HEK293 (cell line): ENCODE measurements around the gene CCDC9B.

Experiments
- ATF2 ChIP-seq: fragments of 450-650 bp; formaldehyde crosslinking; IDR thresholded peaks from 2 replicates; pipeline ENCODE4 v1.5.1; 2016; ENCODE audit warnings: missing biosample characterization, missing genetic modification characterization, low read depth
- CTCF ChIP-seq: fragments of 450-650 bp; formaldehyde crosslinking; IDR thresholded peaks from 2 replicates; pipeline ENCODE4 v1.5.1; 2016; ENCODE audit warnings: missing biosample characterization, missing genetic modification characterization
- GLI4 ChIP-seq: fragments of 450-650 bp; formaldehyde crosslinking; IDR thresholded peaks from 2 replicates; pipeline ENCODE4 v1.5.1; 2016; ENCODE audit warnings: missing biosample characterization, missing genetic modification characterization
- KLF1 ChIP-seq: fragments of 450-650 bp; formaldehyde crosslinking; IDR thresholded peaks from 2 replicates; pipeline ENCODE4 v1.5.1; 2016; ENCODE audit warnings: missing biosample characterization, missing genetic modification characterization
- PRDM4 ChIP-seq: fragments of 450-650 bp; formaldehyde crosslinking; IDR thresholded peaks from 2 replicates; pipeline ENCODE4 v1.5.1; 2017; ENCODE audit warnings: missing biosample characterization, missing genetic modification characterization
- SP2 ChIP-seq: fragments of 450-650 bp; formaldehyde crosslinking; IDR thresholded peaks from 2 replicates; pipeline ENCODE4 v1.5.1; 2016; ENCODE audit warnings: missing biosample characterization, missing genetic modification characterization
- ZNF10 ChIP-seq: fragments of 450-650 bp; formaldehyde crosslinking; IDR thresholded peaks from 2 replicates; pipeline ENCODE4 v1.5.1; 2017; ENCODE audit warnings: missing biosample characterization, missing genetic modification characterization
- ZNF24 ChIP-seq: fragments of 450-650 bp; formaldehyde crosslinking; IDR thresholded peaks from 2 replicates; pipeline ENCODE4 v1.5.1; 2016; ENCODE audit warnings: missing biosample characterization, missing genetic modification characterization
- ZNF274 ChIP-seq, 2 experiments: fragments of 200-500 bp in 1 of 2; fragments of 450-650 bp in 1 of 2; sonication (Bioruptor generic) in 1 of 2; formaldehyde crosslinking in 1 of 2; IDR thresholded peaks; 2 replicates each; pipeline versions ENCODE4 v1.5.1 to v1.6.1; 2014 to 2016; ENCODE audit warnings: borderline replicate concordance in 1 of 2, inconsistent platforms in 1 of 2, low read length in 1 of 2, missing biosample characterization in 1 of 2, missing genetic modification characterization in 1 of 2
- ZNF280D ChIP-seq: fragments of 450-650 bp; formaldehyde crosslinking; IDR thresholded peaks from 2 replicates; pipeline ENCODE4 v1.5.1; 2016; ENCODE audit warnings: missing biosample characterization, missing genetic modification characterization
- ZNF37A ChIP-seq: fragments of 450-650 bp; IDR thresholded peaks from 2 replicates; pipeline ENCODE4 v1.5.1; 2018; ENCODE audit warnings: missing biosample characterization, missing genetic modification characterization
- ZNF692 ChIP-seq: fragments of 450-650 bp; formaldehyde crosslinking; IDR thresholded peaks from 2 replicates; pipeline ENCODE4 v1.5.1; 2016; ENCODE audit warnings: missing biosample characterization, missing genetic modification characterization
- ZNF701 ChIP-seq: fragments of 450-650 bp; formaldehyde crosslinking; IDR thresholded peaks from 2 replicates; pipeline ENCODE4 v1.5.1; 2016; ENCODE audit warnings: missing biosample characterization, missing genetic modification characterization

- TF ChIP-seq CTCF: no peak
- no peak for TF ChIP-seq ZNF701 (tag by site-specific recombination)
- TF ChIP-seq PRDM4: no peak
- TF ChIP-seq ATF2 (tag by site-specific recombination): no peak
- no peak for TF ChIP-seq ZNF280D (tag by site-specific recombination)
- no peak for TF ChIP-seq ZNF10 (tag by site-specific recombination)
- TF ChIP-seq SP2 (tag by site-specific recombination): no peak
- no peak for TF ChIP-seq ZNF37A
- TF ChIP-seq ZNF24 (tag by site-specific recombination): no peak
- TF ChIP-seq KLF1 (tag by site-specific recombination): no peak
- no peak for TF ChIP-seq GLI4 (tag by site-specific recombination)
- TF ChIP-seq ZNF692: no peak
- no peak for TF ChIP-seq ZNF274 (IDR thresholded peaks at IDR 0.05; ENCODE audit: low read length)
- TF ChIP-seq ZNF274 (tag by site-specific recombination; IDR thresholded peaks at IDR 0.05; ENCODE audit: borderline replicate concordance): no peak
These were observed 13.3 kb downstream of the CCDC9B start for GRCh38 chr15:40327457-40327856.
